Activated CD4-positive, alpha-beta T cell treated with anti-CD3 and anti-CD28 coated beads, Interleukin-2, amount 50 U/mL, for 16 hours (primary cell): ENCODE results near the gene KAZN.
"Not testable (repeated sequence)": the region's sequence is repeated elsewhere in the genome, so short reads cannot be mapped to it uniquely, and the experiment has no call there.

Source experiments
- DNase-seq: peaks from one replicate; pipeline ENCODE4 v3.0.0-alpha.2; 2020

The KAZN gene

GRCh38 chr1:14598498-14599182, at the start of gene KAZN:
Gene KAZN, plus strand, starts transcription at chr1:14598685.
- no peak for DNase-seq

- DNase-seq = no peak
These were observed 48.4 kb upstream of the KAZN start for GRCh38 chr1:14549897-14550620.

GRCh38 chr1:14551386-14551785, 47.1 kb upstream of the KAZN start:
- no peak for DNase-seq

GRCh38 chr1:14552246-14552965, 46.1 kb upstream of the KAZN start:
- no peak for DNase-seq

- DNase-seq = no peak
These were observed 44.8 kb upstream of the KAZN start for GRCh38 chr1:14553711-14554110.

GRCh38 chr1:14555091-14555490, 43.4 kb upstream of the KAZN start:
- no peak for DNase-seq

GRCh38 chr1:14561014-14561693, 37.3 kb upstream of the KAZN start:
- DNase-seq = no peak

- DNase-seq = no peak
These were observed 33.4 kb upstream of the KAZN start for GRCh38 chr1:14565090-14565489.

GRCh38 chr1:14567056-14567455, 31.4 kb upstream of the KAZN start:
- DNase-seq = no peak

GRCh38 chr1:14567903-14568302, 30.6 kb upstream of the KAZN start:
- DNase-seq = no peak

- DNase-seq = no peak
These were observed 29.6 kb upstream of the KAZN start for GRCh38 chr1:14568716-14569355.

GRCh38 chr1:14570514-14570913, 28.0 kb upstream of the KAZN start:
- no peak for DNase-seq

GRCh38 chr1:14571810-14572767, 26.4 kb upstream of the KAZN start:
- no peak for DNase-seq

- no peak for DNase-seq
These were observed 25.6 kb upstream of the KAZN start for GRCh38 chr1:14572861-14573260.

GRCh38 chr1:14576155-14576554, 22.3 kb upstream of the KAZN start:
- no peak for DNase-seq

- DNase-seq = no peak
These were observed 21.2 kb upstream of the KAZN start for GRCh38 chr1:14577261-14577660.

- no peak for DNase-seq
These were observed 20.3 kb upstream of the KAZN start for GRCh38 chr1:14578156-14578555.

GRCh38 chr1:14580295-14580694, 18.2 kb upstream of the KAZN start:
- not testable (repeated sequence) for DNase-seq

GRCh38 chr1:14580986-14581385, 17.5 kb upstream of the KAZN start:
- no peak for DNase-seq

- no peak for DNase-seq
These were observed 14.7 kb upstream of the KAZN start for GRCh38 chr1:14583788-14584187.

- no peak for DNase-seq
These were observed 12.8 kb upstream of the KAZN start for GRCh38 chr1:14585728-14586127.
